ENCODE results near the gene INPP5E.

DNA sequence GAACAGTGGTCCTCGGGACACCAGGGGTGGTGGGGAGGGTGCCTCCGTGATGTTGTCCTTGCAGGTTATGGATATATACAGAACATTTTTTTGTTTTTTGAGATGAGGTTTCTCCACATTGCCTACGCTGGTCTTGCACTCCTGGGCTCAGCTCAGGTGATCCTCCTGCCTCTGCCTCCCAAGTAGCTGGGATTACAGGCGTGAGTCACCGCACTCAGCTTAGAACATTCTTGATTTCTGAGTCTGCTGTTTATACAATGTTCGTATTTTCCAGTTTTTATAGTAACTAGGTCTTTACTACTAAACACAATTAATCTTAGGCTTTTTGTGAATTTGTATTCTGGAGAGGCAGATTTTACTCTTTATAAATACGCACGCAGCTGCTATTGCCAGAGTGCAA is 23.2 kb downstream of the INPP5E start:
- TF ChIP-seq, protein P1, sequence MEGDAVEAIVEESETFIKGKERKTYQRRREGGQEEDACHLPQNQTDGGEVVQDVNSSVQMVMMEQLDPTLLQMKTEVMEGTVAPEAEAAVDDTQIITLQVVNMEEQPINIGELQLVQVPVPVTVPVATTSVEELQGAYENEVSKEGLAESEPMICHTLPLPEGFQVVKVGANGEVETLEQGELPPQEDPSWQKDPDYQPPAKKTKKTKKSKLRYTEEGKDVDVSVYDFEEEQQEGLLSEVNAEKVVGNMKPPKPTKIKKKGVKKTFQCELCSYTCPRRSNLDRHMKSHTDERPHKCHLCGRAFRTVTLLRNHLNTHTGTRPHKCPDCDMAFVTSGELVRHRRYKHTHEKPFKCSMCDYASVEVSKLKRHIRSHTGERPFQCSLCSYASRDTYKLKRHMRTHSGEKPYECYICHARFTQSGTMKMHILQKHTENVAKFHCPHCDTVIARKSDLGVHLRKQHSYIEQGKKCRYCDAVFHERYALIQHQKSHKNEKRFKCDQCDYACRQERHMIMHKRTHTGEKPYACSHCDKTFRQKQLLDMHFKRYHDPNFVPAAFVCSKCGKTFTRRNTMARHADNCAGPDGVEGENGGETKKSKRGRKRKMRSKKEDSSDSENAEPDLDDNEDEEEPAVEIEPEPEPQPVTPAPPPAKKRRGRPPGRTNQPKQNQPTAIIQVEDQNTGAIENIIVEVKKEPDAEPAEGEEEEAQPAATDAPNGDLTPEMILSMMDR (conservative IDR thresholded peaks at IDR 0.05; ENCODE audit: low read depth, low read length): no peak
- TF ChIP-seq EZH2 (IDR thresholded peaks at IDR 0.05; ENCODE audit: low read length, unreplicated experiment) (no peak), EZH2phosphoT487 (IDR thresholded peaks at IDR 0.05; ENCODE audit: borderline replicate concordance, low read length) (no peak)

All from PC-3 (cell line).